HG03095 (cell line): Measurements from ENCODE around the gene ATP1B2.
"Not testable (repeated sequence)": the region's sequence is repeated elsewhere in the genome, so short reads cannot be mapped to it uniquely, and the experiment has no call there.

Experiments
- ATAC-seq: cut with Tn5 transposase; IDR thresholded peaks from one replicate; pipeline ENCODE4 v1.9.1; 2021; ENCODE audit warnings: moderate library complexity; ENCODE audit not compliant: unreplicated experiment

The ATP1B2 gene

DNA sequence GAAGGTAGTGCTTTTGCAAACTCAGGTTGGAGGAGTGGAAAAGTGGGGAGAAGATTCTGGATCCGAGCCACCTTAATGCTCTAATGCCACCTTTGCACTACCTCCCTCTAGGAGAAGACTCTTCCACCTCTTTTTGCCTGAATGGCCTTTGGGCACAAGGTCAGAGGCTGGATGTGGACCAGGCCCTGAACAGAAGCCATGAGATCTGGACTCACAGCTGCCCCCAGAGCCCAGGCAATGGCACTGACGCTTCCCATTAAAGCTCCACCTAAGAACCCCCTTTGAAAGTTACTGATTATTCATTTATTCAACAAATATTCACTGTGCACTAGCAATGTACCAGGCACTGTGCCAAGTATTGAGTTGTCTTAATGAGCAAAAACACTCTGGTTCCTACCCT lies 17.6 kb upstream of the ATP1B2 start:
- no peak for ATAC-seq

DNA sequence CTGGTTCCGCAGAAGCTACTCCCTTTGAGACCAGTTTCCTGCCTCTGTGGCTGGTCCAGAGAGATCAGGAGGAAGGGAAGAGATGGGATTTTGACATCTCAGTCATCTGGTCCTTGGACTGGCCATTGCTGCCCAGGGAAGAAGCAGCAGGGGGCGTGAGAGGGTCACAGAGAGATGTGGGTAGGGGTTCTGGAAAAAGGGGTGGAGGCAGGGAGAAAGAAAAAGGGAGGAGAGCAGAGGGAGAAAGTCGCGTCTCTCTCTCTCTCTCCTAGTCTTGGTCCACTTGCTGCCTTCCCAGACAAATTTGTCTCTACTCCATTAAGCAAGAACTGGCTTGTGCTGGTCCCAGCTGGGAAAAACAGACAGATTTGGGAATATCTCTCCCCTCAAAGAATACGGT lies 16.3 kb upstream of the ATP1B2 start:
- ATAC-seq: no peak

DNA sequence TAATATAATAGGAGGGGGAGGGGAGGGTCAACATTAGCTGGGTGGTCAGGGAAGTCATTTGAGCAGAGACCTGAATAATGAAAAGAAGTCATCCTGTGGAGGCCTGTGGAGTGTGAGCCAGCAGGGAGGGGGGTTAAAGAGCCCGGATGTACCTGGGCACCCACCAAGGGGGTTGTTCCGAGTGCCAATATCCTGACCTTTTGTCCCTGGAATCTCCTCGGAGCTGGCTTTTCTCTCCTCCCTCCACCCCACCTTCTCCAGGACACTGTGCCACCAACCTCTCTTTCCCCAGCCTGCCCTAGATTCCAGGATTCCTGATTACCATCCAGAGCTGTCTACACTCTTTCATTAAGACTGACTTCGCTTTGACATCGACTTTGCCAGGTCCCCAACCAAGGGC lies 14.6 kb upstream of the ATP1B2 start:
- no peak for ATAC-seq

DNA sequence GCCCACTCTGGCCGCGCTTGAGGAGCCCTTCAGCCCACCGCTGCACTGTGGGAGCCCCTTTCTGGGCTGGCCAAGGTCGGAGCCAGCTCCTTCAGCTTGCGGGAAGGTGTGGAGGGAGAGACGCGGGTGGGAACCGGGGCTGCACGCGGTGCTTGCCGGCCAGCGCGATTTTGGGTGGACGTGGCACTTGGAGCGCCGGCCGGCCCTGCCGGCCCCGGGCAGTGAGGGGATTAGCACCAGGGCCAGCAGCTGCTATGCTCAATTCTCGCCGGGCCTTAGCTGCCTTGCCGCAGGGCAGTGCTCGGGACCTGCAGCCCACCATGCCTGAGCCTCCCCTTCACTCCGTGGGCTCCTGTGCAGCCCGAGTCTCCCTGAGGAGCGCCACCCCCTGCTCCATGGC lies 9.9 kb upstream of the ATP1B2 start:
- ATAC-seq: no peak

DNA sequence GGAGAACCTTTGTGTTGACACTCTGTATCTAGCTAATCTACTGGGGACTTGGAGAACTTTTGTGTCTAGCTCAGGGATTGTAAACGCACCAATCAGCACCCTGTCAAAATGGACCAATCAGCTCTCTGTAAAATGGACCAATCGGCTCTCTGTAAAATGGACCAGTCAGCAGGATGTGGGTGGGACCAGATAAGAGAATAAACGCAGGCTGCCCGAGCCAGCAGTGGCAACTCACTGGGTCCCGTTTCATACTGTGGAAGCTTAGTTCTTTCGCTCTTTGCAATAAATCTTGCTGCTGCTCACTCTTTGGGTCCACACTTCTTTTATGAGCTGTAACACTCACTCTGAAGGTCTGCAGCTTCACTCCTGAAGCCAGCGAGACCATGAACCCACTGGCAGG lies 9.1 kb upstream of the ATP1B2 start:
- not testable (repeated sequence) for ATAC-seq

DNA sequence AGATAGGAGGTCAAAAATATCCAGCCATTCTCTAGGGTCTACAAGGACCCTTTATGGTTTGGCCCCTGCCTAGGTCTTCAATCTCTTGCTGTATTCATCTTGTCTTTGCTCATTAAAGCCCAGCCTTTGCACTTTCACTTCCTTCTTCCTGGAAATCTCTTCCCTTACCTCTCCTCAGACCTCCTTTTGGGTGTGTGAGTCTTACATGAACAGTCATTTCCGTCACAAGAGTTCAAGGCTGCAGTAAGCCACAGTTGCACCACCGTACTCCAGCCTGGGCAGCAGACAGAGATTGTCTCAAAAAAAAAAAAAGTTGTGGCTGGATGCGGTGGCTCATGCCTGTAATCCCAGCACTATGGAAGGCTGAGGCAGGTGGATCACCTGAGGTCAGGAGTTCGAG lies 6.0 kb upstream of the ATP1B2 start:
- no peak for ATAC-seq

DNA sequence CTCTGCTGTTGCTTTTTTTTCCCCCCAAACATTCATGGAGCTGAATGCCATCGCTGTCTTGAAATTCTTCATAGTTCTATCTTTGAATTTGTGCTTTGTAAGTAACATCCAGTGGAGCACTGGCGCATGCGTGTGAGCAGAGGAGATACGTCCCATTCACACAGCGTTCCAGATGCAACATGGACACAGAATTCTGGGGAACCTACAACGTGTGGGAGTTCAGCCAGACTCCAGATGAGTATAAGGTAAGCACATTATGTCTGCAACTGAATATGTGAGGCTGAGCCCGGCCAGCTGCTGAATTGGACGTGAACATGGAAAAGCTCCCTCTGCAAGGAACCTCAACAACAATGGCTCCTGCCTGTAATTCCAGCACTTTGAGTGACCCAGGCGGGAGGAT lies 4.3 kb upstream of the ATP1B2 start:
- ATAC-seq: no peak

DNA sequence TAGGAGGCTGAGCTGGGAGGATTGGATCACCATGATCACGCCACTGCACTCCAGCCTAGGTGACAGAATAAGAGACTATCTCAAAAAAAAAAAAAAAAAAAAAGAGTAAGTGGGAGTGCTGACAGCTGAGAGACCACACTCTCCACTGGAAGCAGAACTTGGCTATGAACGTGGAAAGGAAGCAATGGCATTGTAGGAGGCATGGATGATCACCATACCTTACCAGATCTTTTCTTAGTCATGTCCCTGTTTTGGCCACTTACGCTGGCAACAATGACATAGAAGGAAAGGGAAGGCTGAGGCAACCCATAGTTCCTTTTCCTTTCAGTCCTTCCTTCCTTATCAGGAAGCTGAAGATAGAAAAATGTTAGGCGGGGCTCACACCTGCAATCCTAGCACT lies 3.7 kb upstream of the ATP1B2 start:
- ATAC-seq: no peak

DNA sequence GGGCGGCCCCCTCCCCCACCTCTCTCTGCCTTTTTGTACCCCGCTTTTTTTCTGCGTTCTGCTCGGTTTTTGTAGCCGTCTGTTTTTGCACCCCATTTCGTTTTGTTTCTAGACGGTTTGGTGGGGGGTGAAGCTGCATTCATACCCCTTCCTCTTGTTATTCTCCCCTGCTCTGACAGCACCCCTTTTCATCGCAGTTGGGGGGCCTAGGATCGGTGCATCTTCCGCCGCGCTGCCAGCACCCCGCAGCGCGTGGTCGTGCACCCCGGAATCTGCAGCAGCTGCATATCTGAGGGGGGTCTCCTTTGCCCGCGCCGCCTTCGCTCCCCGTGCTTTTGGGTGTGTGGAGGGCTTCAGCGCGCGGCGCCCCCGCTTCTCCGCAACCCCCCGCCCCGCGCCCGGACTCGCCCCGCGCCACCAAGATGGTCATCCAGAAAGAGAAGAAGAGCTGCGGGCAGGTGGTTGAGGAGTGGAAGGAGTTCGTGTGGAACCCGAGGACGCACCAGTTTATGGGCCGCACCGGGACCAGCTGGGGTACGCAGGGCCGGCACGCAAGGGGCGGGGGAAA lies 455 bp downstream of the ATP1B2 start:
- ATAC-seq: no peak

DNA sequence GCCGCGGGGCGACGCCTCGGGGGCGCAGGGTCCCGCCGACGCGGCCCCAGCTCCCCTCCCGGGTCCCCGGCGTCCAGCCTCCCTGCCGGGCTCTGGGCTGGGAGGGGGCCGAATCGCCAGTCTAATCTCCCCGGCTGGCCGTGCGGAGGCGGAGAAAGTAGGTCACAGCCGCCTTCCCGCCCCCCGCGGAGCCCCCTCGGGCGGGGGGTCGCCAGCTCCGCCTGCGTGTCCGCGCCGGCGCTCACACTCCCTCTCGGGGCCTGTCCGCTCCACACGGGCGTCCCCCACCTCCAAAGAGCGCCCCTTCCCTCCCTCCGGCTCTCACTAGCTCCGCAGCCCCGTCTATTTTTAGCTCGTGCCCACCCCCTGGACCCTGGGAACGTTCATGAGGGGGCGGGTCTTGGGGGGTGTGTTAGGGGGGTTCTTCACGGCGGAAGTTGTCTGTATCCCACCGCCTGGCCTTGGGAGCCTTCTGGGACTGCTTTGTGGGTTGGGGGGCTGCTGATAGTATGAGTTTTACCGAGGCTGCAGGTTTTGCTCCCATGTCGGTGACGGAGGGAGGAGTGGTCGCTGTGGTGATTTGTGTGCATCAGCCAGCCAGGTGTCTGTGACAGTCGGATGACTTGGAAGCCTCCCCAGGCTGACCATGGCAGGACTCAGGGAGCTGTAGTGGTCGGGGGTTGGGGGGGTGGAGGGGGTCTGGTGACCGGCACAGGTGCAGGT lies 1.1 kb downstream of the ATP1B2 start:
- no peak for ATAC-seq

DNA sequence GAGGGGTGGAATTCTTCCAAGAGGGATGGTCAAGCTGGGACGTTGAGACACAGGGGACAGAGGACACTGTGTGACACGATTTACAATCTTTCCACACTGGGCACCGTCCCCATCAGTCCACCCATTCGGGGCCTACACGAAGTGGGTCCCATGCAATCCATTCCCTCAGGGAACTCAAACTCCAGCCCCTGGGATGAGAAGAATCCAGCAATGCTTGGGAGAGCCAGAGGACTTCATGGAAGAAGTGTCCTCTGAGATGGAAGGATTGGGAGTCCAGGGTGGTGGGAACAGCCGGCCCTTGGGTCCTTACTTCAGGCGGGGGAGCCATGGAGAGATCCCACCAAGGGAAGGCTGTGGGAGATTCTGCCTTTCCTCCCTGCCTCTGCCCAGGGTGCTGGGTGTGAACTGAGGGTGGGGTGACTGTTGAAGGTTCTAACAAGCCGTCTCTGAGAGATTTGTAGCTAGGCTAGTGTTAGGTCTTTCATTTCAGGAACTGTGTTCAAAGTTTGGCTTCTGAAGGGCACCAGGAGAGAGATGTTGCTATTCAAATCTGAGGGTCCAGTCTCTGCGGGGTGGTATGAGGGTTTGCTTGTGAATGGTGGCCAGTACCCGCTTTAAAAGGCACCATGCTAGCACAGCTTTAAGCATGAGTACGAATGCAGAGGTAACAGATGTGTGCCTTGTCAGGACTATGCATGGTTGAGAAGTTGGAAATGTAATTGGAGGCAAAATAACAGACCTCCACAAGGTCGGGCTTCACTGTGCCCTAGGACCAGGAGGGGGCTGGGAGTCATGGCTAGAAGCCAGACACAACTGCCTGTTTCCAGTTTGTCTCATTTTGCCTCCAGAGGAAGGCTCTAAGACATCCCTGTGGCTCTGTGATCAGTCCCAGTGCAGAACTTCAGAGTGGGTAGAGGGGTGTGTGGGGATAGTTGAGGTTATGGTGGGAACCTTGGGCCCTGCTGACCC lies 1.9 kb downstream of the ATP1B2 start:
- no peak for ATAC-seq

DNA sequence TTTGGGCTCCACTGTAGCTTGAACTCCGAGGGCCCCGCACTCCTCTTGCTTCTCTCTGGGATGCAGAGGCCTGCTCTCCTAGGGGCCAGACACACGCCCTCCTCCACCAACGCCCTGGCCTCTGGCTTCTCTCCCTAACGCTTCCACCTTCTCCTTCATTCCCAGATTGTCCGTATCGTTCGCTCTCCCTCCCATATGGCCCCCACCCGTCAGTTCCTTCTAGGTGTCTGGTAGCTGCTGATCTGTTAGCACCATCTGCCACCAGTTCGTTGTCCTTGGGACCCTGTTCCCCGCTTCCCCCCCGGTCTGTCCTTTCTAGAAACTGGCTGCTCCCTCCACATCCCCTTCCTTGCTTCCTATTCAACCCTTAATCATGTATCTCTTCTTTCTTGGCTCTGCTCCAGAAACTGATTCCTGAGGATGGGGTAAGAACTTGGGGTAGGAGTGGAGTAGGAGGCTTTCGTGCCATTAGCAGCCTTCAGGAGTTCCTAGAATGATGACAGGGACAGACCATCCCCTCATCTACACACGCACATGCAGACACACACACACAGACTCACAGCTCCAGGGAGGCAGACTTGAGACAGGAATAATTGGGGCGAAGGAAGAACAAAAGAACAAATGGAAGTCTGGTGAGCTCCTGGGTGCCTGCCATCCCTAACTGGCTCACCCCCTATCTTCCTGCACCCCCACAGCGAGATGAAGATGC lies 4.3 kb downstream of the ATP1B2 start:
- ATAC-seq: no peak

DNA sequence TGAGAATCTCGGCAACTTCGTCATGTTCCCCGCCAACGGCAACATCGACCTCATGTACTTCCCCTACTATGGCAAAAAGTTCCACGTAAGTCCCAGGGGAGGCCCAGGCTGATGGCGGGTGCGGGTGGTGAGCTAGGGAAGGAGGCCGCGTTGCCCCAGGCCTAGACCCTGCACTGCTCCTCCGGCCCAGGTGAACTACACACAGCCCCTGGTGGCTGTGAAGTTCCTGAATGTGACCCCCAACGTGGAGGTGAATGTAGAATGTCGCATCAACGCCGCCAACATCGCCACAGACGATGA lies 4.8 kb downstream of the ATP1B2 start:
- ATAC-seq: no peak

DNA sequence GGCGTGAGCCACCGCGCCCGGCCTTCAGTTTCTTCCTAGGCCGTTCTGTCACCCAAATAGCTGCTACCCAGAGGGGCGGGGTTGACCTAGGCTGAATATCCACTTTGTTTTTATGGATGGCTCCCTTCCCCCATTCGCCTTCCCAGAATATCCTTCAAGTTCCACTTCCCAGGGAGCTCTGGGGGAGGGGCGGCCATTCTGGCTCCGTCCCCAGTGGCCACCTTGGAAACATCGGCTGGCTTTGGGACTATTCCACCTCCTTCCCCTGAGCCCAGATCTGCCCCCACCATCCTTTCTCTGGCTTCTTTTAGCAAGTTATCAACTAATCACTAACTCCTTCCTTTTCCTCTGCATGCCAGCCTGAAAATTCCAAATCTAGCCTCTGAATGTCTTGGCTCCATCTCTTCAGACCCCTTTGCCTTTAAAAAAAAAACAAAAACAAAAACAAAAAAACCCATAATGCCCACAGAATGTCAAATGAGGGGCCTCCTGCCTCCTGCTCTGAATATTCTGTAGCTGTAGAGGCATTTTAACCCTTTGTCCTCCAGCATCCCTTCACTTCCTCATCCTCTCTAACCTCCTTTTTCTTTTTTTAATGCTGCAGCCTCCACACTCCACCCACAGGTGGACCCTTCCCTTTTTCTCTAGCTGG lies 6.4 kb downstream of the ATP1B2 start:
- ATAC-seq: no peak

DNA sequence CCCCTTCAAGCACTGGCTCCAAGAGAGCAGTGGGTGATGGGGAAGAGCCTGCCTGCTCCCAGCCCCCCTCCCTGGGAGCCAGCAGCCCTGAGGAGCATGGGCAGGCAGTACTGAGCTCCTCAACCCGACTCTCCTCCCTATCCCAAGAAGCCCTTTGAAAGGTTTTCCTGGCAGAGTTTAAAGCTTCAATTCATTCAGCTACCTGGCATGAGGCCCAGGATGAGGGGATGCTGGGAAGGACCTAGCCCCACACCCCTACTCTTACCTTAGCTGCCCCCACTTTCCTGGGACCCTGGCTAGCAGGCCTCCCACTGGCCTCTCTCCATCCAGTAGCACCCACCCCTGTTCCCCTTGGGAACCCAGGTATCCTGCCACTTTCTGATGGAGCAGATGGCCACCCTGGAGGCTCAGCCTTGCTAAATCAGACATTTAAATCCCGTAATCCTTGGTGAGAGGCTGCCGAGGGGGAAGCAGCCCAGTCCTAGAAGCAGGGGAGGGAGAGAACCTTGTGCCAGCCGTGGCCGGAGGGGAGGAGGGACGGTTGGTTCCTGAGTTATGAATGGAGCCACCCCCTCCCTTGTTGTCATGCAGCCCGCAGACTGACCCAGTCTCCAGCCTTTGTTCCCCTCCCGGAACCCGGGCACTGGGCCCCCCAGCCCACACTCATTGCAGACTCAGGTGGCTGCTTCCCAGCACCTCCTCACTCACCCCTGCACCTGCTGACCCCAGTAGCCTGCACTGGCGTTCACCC lies 17.1 kb downstream of the ATP1B2 start:
- no peak for ATAC-seq

DNA sequence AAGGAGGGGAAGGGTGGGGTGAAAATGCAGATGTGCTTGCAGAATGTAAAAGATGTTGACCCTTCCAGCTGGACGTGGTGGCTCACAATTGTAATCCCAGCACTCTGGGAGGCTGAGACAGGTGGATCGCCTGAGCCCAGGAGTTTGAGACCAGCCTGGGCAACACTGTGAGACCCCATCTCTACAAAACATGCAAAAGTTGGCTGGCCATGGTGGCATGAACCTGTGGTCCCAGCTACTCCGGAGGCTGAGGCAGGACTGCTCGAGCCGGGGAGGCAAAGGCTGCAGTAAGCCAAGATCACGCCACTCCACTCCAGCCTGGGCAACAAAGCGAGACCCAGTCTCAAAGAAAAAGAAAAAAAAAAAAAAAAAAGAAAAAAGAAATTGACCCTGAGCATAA lies 17.8 kb downstream of the ATP1B2 start:
- ATAC-seq: no peak

DNA sequence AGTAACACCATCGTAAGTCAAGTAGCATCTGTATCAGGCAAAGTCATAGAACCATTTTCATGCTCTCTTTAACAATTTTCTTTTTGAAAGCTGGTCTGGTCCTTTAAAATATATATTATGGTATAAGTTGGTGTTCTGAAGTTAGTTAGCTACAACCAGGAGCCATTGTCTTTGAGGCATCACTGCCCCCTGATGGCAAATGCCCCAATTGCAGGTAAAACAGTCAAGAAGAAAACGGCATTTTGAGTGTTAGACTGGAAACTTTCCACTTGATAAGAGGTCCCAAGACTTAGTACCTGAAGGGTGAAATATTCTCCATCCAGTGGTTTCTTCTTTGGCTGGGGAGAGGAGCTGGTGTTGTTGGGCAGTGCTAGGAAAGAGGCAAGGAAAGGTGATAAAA lies 22.5 kb downstream of the ATP1B2 start:
- no peak for ATAC-seq

DNA sequence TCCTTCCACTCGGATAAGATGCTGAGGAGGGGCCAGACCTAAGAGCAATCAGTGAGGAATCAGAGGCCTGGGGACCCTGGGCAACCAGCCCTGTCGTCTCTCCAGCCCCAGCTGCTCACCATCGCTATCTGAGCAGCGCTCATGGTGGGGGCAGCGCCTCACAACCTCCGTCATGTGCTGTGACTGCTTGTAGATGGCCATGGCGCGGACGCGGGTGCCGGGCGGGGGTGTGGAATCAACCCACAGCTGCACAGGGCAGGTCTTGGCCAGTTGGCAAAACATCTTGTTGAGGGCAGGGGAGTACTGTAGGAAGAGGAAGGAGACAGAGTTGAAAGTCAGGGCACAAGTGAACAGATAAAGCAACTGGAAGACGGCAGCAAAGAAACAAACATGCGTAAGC lies 24.2 kb downstream of the ATP1B2 start:
- no peak for ATAC-seq

DNA sequence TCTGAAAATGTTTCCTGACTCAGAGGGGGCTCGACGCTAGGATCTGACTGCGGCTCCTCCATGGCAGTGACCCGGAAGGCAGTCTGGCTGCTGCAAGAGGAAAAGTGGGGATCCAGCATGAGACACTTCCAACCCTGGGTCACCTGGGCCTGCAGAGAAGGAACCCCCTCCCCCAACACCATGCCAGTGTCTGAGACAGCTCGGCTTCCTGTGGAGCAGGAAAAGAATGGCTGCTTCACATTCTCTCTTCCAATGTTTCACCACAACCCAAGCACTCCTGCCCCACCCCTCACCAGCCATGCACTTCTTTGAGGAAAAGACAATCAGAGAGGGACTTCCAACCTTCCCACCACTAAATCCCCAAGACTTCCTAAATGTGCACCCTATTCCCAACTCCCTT lies 25.8 kb downstream of the ATP1B2 start:
- no peak for ATAC-seq

DNA sequence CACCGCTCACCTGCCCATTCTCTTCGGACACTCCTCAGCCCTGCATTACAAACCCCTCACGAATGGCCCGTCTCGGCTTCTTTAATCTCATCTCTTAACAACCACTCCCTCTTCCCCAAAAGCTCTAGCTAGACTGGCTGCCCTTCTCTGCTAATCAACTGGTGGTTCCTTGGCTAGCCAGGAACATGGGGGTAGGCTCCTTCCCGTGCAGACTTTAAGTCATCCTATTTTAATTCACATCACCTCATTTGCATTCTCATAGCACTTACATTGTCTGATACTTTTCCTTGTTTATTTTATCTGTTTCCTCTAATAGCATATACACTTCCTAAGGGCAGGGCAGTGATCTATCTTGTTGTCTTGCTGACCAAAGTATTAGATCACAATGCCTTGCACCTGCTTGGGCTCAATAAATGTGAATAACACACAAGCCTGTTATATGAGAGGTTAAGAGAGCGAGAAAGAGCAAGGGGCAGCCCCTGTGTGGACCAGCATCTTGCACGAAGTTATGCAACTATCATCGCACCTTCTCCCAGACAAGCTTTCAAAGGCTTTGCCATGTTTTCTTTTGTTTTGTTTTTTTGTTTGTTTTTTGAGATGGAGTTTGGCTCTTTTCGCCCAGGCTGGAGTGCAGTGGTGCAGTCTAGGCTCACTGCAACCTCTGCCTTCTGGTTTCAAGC lies 26.8 kb downstream of the ATP1B2 start:
- ATAC-seq: no peak
